HFFc6 (cell line): ENCODE measurements around the gene FAM163B. TPM values are rescaled to one million over a fixed set of nuclear protein-coding genes. Genes with fewer than 3 reads are reported as not detected.

Source experiments
- DNase-seq: peaks from one replicate; pipeline ENCODE4 v3.0.0-alpha.2; 2018
- H3K27ac Mint-ChIP-seq: 2 replicates; pipeline ENCODE4 v1.8.0; 2020; ENCODE audit warnings: mild to moderate bottlenecking, mixed read lengths
- H3K27me3 Mint-ChIP-seq: 2 replicates; pipeline ENCODE4 v1.8.0; 2021; ENCODE audit warnings: mild to moderate bottlenecking, moderate library complexity, mixed read lengths; ENCODE audit not compliant: insufficient read depth
- H3K36me3 Mint-ChIP-seq: 2 replicates; pipeline ENCODE4 v1.8.0; 2021; ENCODE audit warnings: low read depth, mixed read lengths
- H3K4me1 Mint-ChIP-seq: 2 replicates; pipeline ENCODE4 v1.8.0; 2020; ENCODE audit warnings: low read depth, mixed read lengths
- H3K4me3 Mint-ChIP-seq: 2 replicates; pipeline ENCODE4 v1.8.0; 2020; ENCODE audit warnings: mild to moderate bottlenecking, moderate library complexity, mixed read lengths
- H3K9me3 Mint-ChIP-seq: 2 replicates; pipeline ENCODE4 v1.8.0; 2020; ENCODE audit warnings: mild to moderate bottlenecking, mixed read lengths
- total RNA-seq, 6 experiments: library from RNA; stranded (reverse); fragmentation: NEBNext Ultra II Directional; extraction: Animal tissue kit (Norgen Biotek cat#: 25700); gene quantifications; 2 replicates in 1 of 6; 3 replicates in 5 of 6; pipeline ENCODE4 v1.2.3, GENCODE V29; 2021
- TF ChIP-seq, protein P1 (sequence below): fragments of 200-600 bp; sonication (generic); IDR thresholded peaks from 2 replicates; pipeline ENCODE4 v1.5.0; 2021; ENCODE audit warnings: antibody characterized with exemption, mild to moderate bottlenecking

The FAM163B gene
- total RNA-seq, 6 experiments from 2014 or later, result not detected

DNA sequence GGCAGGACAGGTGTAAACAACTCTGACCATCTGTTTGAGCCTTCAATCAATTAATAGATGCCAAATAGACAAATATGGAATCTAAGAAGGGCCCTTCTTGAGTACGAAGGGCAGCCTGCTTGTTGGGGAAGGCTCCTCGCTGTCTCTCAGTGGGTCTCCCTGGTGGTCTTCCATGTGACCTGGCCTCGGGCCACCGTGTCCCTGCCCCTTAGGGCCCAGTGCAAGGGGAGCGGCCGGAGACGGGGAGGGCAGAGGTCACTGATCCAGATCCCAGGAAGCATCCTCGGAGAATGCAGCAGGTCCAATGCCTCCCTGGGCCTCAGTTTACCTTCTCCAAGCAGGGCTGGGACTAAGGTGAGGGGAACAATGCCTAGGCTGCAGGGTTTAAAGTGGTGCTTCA, 29.5 kb upstream of the FAM163B start:
- H3K27ac Mint-ChIP-seq, result no peak overlapping the region
- no peaks in the 10 kb centered on the region for H3K36me3 Mint-ChIP-seq
- TF ChIP-seq, protein P1, sequence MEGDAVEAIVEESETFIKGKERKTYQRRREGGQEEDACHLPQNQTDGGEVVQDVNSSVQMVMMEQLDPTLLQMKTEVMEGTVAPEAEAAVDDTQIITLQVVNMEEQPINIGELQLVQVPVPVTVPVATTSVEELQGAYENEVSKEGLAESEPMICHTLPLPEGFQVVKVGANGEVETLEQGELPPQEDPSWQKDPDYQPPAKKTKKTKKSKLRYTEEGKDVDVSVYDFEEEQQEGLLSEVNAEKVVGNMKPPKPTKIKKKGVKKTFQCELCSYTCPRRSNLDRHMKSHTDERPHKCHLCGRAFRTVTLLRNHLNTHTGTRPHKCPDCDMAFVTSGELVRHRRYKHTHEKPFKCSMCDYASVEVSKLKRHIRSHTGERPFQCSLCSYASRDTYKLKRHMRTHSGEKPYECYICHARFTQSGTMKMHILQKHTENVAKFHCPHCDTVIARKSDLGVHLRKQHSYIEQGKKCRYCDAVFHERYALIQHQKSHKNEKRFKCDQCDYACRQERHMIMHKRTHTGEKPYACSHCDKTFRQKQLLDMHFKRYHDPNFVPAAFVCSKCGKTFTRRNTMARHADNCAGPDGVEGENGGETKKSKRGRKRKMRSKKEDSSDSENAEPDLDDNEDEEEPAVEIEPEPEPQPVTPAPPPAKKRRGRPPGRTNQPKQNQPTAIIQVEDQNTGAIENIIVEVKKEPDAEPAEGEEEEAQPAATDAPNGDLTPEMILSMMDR, result no peak
- H3K27me3 Mint-ChIP-seq, result peaks cover 70% of the 10 kb centered on the region
- H3K4me1 Mint-ChIP-seq, result no peaks in the 10 kb centered on the region
- DNase-seq, result no peak
- H3K9me3 Mint-ChIP-seq, result no peaks in the 10 kb centered on the region
- no peak overlapping the region for H3K4me3 Mint-ChIP-seq

DNA sequence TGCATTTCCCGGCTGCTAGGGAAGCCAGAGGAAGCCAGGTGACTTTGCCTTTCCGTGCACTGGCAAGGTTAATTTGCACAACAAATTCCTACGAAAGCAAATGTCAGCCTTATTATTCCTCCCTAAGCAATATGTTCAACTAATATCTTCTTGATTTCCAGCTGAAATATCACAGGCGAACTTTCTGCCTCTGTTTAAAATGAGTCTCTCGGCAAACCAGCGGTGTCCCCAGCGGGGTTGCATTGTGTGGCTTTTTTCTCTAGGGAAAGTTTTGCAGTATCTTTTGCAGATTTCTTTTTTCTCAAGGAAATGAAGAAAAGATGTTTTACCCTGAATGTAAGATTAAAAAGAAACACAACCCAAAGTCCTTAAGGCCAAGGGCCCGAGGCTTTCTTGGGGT, 28.9 kb upstream of the FAM163B start:
- H3K9me3 Mint-ChIP-seq, result no peaks in the 10 kb centered on the region

DNA sequence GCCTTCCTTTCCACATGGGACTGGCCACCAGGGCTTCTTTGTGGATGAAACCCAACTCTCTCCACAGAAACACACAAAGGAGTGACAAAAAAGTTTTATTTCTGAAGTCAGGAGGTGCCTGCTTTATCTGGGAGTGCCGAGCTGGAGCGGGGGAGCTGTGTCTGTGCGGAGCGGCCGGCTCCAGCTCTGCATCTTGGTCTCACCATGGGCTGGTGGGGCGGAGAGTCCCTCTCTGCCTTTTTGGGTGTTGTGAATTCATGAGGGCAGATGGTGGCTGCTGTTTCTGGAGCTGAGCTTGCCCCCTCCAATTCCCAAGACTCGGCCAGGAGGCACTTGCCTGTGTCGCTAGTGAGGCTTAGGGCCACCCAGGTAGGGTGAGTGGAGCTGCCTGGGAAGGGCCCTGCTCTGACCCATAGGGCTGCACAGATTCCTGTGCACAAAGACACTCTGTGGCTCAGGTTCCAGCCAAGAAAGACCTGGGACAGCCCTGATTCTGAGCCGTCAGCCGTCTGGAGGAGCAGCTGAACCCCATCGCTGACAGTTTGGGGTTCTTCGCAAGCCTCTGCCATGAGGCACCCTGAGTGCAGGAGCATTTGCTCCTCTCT, 28.4 kb upstream of the FAM163B start:
- no peak overlapping the region for H3K27ac Mint-ChIP-seq
- H3K4me3 Mint-ChIP-seq, result no peak overlapping the region
- no peaks in the 10 kb centered on the region for H3K36me3 Mint-ChIP-seq
- H3K27me3 Mint-ChIP-seq, result peaks cover 65% of the 10 kb centered on the region
- TF ChIP-seq, protein P1, result no peak
- no peaks in the 10 kb centered on the region for H3K9me3 Mint-ChIP-seq
- no peak for DNase-seq
- H3K4me1 Mint-ChIP-seq, result no peaks in the 10 kb centered on the region

More for the DNA sequence above, 28.9 kb upstream of the FAM163B start:
- Mint-ChIP-seq H3K36me3 (no peaks in the 10 kb centered on the region), H3K4me3 (no peak overlapping the region), H3K4me1 (no peaks in the 10 kb centered on the region), H3K27me3 (peaks cover 70% of the 10 kb centered on the region), H3K27ac (no peak overlapping the region)
- TF ChIP-seq, protein P1, result no peak
- DNase-seq, result no peak

DNA sequence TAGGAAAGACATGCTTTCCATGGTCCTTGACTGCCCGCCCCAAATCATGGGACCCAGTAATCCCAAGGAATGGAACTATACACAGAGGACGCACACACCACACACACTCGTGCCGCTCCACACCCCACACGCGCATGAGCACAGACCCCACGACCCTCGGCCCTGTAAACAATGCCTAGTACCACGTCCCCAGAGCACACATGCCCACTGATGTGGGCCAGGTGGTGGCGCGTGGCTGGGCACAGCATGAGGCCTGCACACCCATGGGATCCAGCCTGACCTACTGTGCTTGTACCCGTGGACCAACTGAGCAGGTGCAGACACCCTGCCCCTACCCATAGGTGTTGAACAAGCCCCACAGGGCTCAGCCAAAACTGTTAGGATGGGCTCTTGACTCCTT, 27.7 kb upstream of the FAM163B start:
- no peak for DNase-seq
- H3K27ac Mint-ChIP-seq, result no peak overlapping the region
- TF ChIP-seq, protein P1, result no peak
- H3K4me1 Mint-ChIP-seq, result no peaks in the 10 kb centered on the region
- H3K36me3 Mint-ChIP-seq, result no peaks in the 10 kb centered on the region
- peaks cover 62% of the 10 kb centered on the region for H3K27me3 Mint-ChIP-seq
- H3K9me3 Mint-ChIP-seq, result no peaks in the 10 kb centered on the region
- no peak overlapping the region for H3K4me3 Mint-ChIP-seq

DNA sequence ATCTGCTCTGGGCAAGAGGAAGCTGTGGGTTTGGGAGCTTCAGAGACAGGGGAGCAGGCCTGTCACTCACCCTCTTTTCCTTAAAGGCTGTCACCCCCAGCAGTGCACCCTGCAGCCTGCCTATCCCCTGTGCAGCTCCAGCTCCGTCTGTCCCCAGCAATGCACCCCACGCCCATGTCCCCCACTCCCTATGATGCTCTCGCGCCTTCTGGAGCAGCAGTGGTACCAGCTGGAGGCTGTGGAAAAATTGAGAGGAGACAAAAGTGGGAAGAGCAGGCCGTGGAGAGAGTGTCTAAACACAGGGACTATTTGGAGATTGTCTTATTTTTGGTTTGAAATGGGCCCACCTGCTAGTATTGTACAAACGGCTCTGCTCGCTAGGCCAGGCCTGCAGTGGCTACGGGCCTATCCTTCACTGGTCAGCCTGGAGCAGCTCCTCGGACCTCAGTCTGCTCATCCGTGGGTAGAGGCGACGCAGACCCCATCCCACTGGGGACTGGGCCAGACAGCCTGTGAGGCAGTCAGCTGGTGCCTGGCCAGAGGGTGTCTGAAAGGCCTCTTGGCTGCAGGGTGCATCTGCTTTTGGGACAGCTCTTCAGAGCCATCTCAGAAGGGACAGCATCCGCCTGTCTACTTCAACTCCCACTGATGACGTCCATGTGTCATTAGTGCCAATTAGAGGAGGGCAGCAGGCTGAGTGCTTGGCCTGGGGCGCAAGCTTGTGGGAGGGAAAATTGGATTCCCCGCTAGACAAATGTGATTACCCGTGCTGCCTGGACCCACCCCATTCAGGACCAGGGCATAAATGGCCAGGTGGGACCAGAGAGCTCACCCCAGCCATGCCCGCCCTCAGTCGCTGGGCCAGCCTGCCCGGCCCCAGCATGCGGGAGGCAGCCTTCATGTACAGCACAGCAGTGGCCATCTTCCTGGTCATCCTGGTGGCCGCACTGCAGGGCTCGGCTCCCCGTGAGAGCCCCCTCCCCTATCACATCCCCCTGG, 26.6 kb upstream of the FAM163B start, which contains the start of gene DBH:
Gene DBH, plus strand, starts transcription at position 831 of the 999 bp plus-strand sequence. Its CDS starts 9 bp downstream, at position 840.
- DNase-seq, result no peak
- Mint-ChIP-seq H3K27me3 (peaks cover 58% of the 10 kb centered on the region), H3K27ac (no peak within 1 kb of the TSS), H3K4me3 (no peak within 1 kb of the TSS), H3K9me3 (no peaks in the 10 kb centered on the region), H3K4me1 (no peaks in the 10 kb centered on the region), H3K36me3 (no peaks in the 10 kb centered on the region)
- TF ChIP-seq, protein P1, result no peak
